HEK293T (cell line): ENCODE data around the gene RIT2.
"Not testable (repeated sequence)": the region's sequence is repeated elsewhere in the genome, so short reads cannot be mapped to it uniquely, and the experiment has no call there.

Source experiments
- CTCF ChIA-PET: fragments of 350-600 bp; formaldehyde crosslinking; extraction: SDS; loops from one replicate; lab custom pipeline; 2021; ENCODE audit warnings: antibody characterized with exemption, inconsistent platforms; lab: Yijun Ruan, JAX
- POLR2A ChIA-PET: fragments of 350-600 bp; formaldehyde crosslinking; extraction: SDS; loops from one replicate; lab custom pipeline; 2020; ENCODE audit warnings: antibody characterized with exemption, inconsistent platforms; lab: Yijun Ruan, JAX
- DNase-seq: peaks from one replicate; pipeline ENCODE4 v3.0.0; 2012; ENCODE audit warnings: mixed read lengths; ENCODE audit errors: extremely low spot score
- ARNT ChIP-seq: fragments of 450-650 bp; IDR thresholded peaks from 2 replicates; pipeline ENCODE4 v1.6.1; 2017; ENCODE audit warnings: mild to moderate bottlenecking
- BHLHE40 ChIP-seq: fragments of 450-650 bp; IDR thresholded peaks from 2 replicates; pipeline ENCODE4 v1.6.1; 2016; ENCODE audit warnings: mild to moderate bottlenecking, moderate library complexity, borderline replicate concordance
- CTBP1 ChIP-seq: fragments of 450-650 bp; IDR thresholded peaks from 2 replicates; pipeline ENCODE4 v1.6.1; 2016; ENCODE audit warnings: borderline replicate concordance
- ELF4 ChIP-seq: fragments of 450-650 bp; IDR thresholded peaks from 2 replicates; pipeline ENCODE4 v1.6.1; 2017; ENCODE audit warnings: antibody characterized with exemption
- FOXA1 ChIP-seq: fragments of 450-650 bp; IDR thresholded peaks from 2 replicates; pipeline ENCODE4 v1.6.1; 2016; ENCODE audit warnings: mild to moderate bottlenecking
- FOXK2 ChIP-seq: fragments of 450-650 bp; IDR thresholded peaks from 2 replicates; pipeline ENCODE4 v1.6.1; 2016; ENCODE audit warnings: mild to moderate bottlenecking
- FOXM1 ChIP-seq: fragments of 450-650 bp; IDR thresholded peaks from 2 replicates; pipeline ENCODE4 v1.6.1; 2017; ENCODE audit warnings: mild to moderate bottlenecking, borderline replicate concordance
- HDGF ChIP-seq: fragments of 450-650 bp; IDR thresholded peaks from 2 replicates; pipeline ENCODE4 v1.6.1; 2017; ENCODE audit warnings: antibody characterized with exemption, borderline replicate concordance
- L3MBTL2 ChIP-seq: fragments of 450-650 bp; conservative IDR thresholded peaks from 2 replicates; pipeline ENCODE4 v1.6.1; 2016; ENCODE audit warnings: mild to moderate bottlenecking
- LEF1 ChIP-seq: fragments of 450-650 bp; IDR thresholded peaks from 2 replicates; pipeline ENCODE4 v1.6.1; 2017; ENCODE audit warnings: mild to moderate bottlenecking, borderline replicate concordance
- NFRKB ChIP-seq: fragments of 450-650 bp; IDR thresholded peaks from 2 replicates; pipeline ENCODE4 v1.6.1; 2016; ENCODE audit warnings: mild to moderate bottlenecking, moderate library complexity
- PKNOX1 ChIP-seq: fragments of 450-650 bp; IDR thresholded peaks from 2 replicates; pipeline ENCODE4 v1.6.1; 2016
- SP1 ChIP-seq: fragments of 450-650 bp; IDR thresholded peaks from 2 replicates; pipeline ENCODE4 v1.6.1; 2017
- SUZ12 ChIP-seq: fragments of 450-650 bp; IDR thresholded peaks from 2 replicates; pipeline ENCODE4 v1.6.1; 2016; ENCODE audit warnings: mild to moderate bottlenecking
- TARDBP ChIP-seq: fragments of 450-650 bp; IDR thresholded peaks from 2 replicates; pipeline ENCODE4 v1.6.1; 2016
- ZNF384 ChIP-seq: fragments of 450-650 bp; IDR thresholded peaks from 2 replicates; pipeline ENCODE4 v1.6.1; 2016

Gene RIT2

GRCh38 chr18:42743373-42744138 is 371.9 kb downstream of the RIT2 start:
- POLR2A ChIA-PET, result no interaction called here
- CTCF ChIA-PET, result interaction anchor here (0.6 kb wide), 1 partner anchor 147 kb away, joined by 3 read pairs; no protein-coding TSS in a partner anchor
- DNase-seq, result no peak
- no peak for TF ChIP-seq TARDBP
- TF ChIP-seq ZNF384, result no peak
- TF ChIP-seq FOXA1, result no peak
- no peak for TF ChIP-seq ELF4
- TF ChIP-seq NFRKB, result no peak
- no peak for TF ChIP-seq CTBP1
- TF ChIP-seq SP1, result no peak
- no peak for TF ChIP-seq PKNOX1
- TF ChIP-seq FOXK2, result no peak
- no peak for TF ChIP-seq ARNT

- POLR2A ChIA-PET, result no interaction called here
- CTCF ChIA-PET, result interaction anchor here (0.6 kb wide), 1 partner anchor 146 kb away, joined by 3 read pairs; no protein-coding TSS in a partner anchor
- TF ChIP-seq ELF4 (no peak), ZNF384 (no peak), BHLHE40 (no peak), L3MBTL2 (no peak), FOXM1 (no peak), NFRKB (no peak), SUZ12 (no peak), FOXA1 (no peak), PKNOX1 (no peak), CTBP1 (no peak), HDGF (no peak), ARNT (no peak), TARDBP (no peak), SP1 (no peak), LEF1 (no peak)
- DNase-seq, result no peak
Observed at GRCh38 chr18:42742969-42743368, 372.5 kb downstream of the RIT2 start.

- CTCF ChIA-PET, result no interaction called here
- TF ChIP-seq ELF4 (no peak), BHLHE40 (no peak), SUZ12 (no peak)
- POLR2A ChIA-PET, result no interaction called here
- DNase-seq, result no peak
Observed at GRCh38 chr18:42742474-42742873, 373.0 kb downstream of the RIT2 start.

GRCh38 chr18:42741805-42742347 is 373.6 kb downstream of the RIT2 start:
- DNase-seq, CTCF ChIA-PET, POLR2A ChIA-PET: not testable (repeated sequence)

- POLR2A ChIA-PET, DNase-seq: not testable (repeated sequence)
Observed at GRCh38 chr18:42741299-42741698, 374.2 kb downstream of the RIT2 start.

GRCh38 chr18:42736074-42736473 is 379.4 kb downstream of the RIT2 start:
- TF ChIP-seq PKNOX1 (no peak), TARDBP (no peak), ELF4 (no peak), ZNF384 (no peak), CTBP1 (no peak), L3MBTL2 (no peak), ARNT (no peak), BHLHE40 (no peak), SP1 (no peak), HDGF (no peak), FOXK2 (no peak)
- DNase-seq, result no peak
- CTCF ChIA-PET, result no interaction called here
- POLR2A ChIA-PET, result no interaction called here

More at GRCh38 chr18:42741299-42741698, 374.2 kb downstream of the RIT2 start:
- CTCF ChIA-PET, result not testable (repeated sequence)

GRCh38 chr18:42734520-42734919 is 381.0 kb downstream of the RIT2 start:
- CTCF ChIA-PET, result no interaction called here
- DNase-seq, result no peak
- POLR2A ChIA-PET, result no interaction called here
- TF ChIP-seq NFRKB (no peak), FOXM1 (no peak)
